ENCODE data around the gene CAPNS1.
"Not testable (repeated sequence)": the region's sequence is repeated elsewhere in the genome, so short reads cannot be mapped to it uniquely, and the experiment has no call there.

CAPNS1 gene

GRCh38 chr19:36151144-36152018 is 11.5 kb downstream of the CAPNS1 start:
- no peak for DNase-seq

GRCh38 chr19:36152019-36152351 is 12.1 kb downstream of the CAPNS1 start:
- DNase-seq, result no peak

GRCh38 chr19:36152352-36153091 is 12.7 kb downstream of the CAPNS1 start, which contains the start of gene COX7A1:
Gene COX7A1, minus strand, starts transcription at chr19:36152447. Its CDS starts 40 bp downstream, at chr19:36152407.
- no peak for DNase-seq

DNA sequence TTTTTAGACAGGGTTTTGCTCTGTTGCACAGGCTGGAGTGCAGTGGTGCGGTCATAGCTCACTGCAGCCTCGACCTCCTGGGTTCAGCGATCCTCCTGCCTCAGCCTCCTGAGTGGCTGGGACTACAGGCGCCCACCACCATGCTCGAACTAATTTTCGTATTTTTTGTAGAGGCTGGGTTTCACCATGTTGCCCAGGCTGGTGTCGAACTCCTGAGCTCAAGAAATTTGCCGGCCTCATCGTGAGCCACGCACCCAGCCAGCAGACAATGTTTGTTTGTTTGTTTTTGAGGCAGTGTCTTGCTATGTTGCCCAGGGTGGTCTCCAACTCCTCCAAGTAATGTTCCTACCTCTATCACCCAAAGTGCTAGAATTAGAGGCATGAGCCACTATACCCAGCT is 13.3 kb downstream of the CAPNS1 start:
- DNase-seq, result no peak

DNA sequence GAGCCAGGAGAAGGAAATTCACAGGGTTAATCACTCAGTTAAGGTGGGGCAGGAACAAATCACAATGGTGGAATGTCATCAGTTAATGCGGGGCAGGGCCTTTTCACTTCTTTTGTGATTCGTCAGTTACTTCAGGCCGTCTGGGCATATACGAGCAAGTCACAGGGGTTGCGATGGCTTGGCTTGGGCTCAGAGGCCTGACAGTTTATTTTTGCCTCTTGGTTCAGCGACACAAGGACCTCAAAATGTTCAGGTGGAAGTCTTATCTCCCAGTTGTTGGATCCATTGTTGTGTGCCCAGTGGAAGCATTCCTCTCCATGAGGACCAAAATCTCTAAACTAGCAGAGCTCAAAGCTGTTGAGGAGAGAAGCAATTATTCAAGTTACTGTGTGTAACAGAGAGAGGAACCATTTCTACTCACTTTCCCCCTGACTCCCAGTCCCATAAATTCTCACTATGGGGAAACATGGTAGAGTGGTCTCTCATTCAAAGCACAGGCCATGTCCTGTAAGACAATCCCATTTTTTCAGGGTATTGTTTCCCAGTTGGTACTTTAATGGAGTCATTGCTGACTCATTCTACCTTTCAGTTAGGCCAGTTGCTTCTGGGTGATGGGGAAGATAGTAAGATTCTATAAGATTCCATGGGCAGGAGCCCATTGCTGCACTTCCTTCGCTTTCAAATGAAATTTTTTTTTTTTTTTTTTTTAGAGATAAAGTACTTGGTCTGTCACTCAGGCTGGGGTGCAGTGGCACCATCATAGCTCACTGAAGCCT is 21.1 kb downstream of the CAPNS1 start:
- no peak for DNase-seq

GRCh38 chr19:36163813-36164212 is 23.9 kb downstream of the CAPNS1 start:
- no peak for DNase-seq

GRCh38 chr19:36169084-36169760 is 29.4 kb downstream of the CAPNS1 start:
- peak; percentile 4 for DNase-seq

DNA sequence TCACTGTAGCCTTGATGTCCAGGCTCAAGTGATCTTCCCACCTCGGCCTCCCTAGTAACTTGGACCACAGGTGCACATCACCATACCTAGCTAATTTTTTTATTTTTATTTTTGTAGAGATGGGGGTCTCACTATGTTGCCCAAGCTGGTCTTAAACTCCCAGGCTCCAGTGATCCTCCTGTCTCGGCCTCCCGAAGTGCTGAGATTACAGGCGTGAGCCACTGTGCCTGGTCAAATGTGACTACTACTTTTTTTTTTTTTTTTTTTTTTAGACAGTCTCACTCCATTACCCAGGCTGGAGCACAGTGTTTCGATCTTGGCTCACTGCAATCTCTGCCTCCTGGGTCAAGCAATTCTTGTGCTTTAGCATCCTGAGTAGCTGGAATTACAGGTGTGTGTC is 33.0 kb downstream of the CAPNS1 start:
- no peak for DNase-seq

DNA sequence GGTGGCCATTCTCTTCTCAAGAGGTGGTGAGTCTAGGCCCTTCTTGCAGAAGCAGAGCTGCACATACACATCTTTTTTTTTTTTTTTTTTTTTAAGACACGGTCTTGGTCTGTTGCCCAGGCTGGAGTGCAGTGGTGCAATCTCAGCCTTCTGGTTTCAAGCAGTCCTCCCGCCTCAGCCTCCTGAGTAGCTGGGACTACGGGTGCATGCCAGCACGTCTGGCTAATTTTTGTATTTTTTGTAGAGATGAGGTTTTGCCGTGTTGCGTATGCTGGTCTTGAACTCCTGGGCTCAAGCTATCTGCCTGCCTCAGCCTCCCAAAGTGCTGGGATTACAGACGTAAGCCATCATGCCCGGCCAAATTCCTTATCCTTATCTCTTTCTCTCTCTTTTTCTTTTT is 34.0 kb downstream of the CAPNS1 start:
- not testable (repeated sequence) for DNase-seq

- not testable (repeated sequence) for DNase-seq
These were observed 39.2 kb downstream of the CAPNS1 start for GRCh38 chr19:36179077-36179476.

GRCh38 chr19:36182612-36183244 is 42.9 kb downstream of the CAPNS1 start:
- no peak for DNase-seq

- DNase-seq, result no peak
These were observed 43.4 kb downstream of the CAPNS1 start for GRCh38 chr19:36183245-36183628.

- not testable (repeated sequence) for DNase-seq
These were observed 46.9 kb downstream of the CAPNS1 start for GRCh38 chr19:36186722-36187121.

GRCh38 chr19:36196249-36196648 is 56.4 kb downstream of the CAPNS1 start:
- no peak for DNase-seq

DNA sequence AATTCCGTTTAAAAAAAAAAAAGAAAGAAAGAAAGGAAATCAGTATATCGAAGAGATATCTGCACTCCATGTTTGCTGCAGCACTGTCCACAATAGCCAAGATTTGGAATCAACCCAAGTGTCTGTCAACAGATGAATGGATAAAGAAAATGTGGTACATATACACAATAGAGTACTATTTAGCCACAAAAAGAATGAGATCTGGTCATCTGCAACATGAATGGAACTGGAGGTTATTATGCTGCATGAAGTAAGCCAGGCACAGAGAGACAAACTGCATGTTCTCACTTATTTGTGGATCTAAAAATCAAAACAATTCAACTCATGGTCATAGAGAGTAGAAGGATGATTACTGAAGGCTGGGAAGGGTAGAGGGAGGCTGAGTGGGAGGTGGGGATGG is 58.3 kb downstream of the CAPNS1 start:
- DNase-seq, result no peak
